Hepatocyte (in vitro differentiated cells): Measurements from ENCODE around the gene CRACDL.

ENCODE experiments used
- CTCF ChIP-seq: fragments of 200-600 bp; sonication (generic); IDR thresholded peaks from 2 replicates; pipeline ENCODE4 v1.5.1; 2016; ENCODE audit warnings: antibody characterized with exemption, mild to moderate bottlenecking; ENCODE audit not compliant: poor library complexity
- EZH2 ChIP-seq: fragments of 200-600 bp; sonication (generic); IDR thresholded peaks from 2 replicates; pipeline ENCODE4 v1.6.1; 2016; ENCODE audit warnings: antibody characterized with exemption, mild to moderate bottlenecking, borderline replicate concordance

DNA sequence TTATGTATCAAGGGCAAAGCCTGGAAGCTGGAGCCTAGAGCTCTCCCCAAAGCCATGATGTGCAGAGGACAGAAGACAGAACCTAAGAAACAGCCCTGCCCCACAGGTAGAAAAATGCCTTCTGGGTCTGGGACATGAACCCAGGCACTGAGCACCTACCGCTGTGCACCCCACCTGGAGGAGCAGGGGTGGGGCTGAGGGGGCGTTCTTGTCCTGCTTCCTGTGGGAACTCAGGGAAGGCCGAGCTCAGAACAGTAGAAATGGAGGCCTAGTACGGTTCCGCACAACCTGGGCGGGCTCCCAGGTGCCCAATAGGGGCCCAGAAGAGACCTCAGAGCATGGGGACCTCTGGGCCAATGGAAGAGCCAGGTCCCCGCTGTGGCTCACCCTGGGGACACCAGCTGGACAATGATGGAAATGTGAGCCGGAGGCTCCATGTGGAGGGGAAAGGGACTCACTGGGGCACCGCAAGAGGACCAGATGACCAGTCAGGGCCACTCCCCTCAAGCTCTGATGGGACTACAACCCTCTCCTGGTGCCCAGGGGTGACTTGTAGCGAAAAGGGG is 3.2 kb downstream of the CRACDL start:
- TF ChIP-seq EZH2 (no peak), CTCF (no peak)
